Measurements from ENCODE around the gene CLASP2. TPM values are rescaled to one million over a fixed set of nuclear protein-coding genes. Genes with fewer than 3 reads are reported as not detected.

CLASP2 gene
- total and polyA plus RNA-seq, 2 of the 4 experiments (the other 2 are of a cell fraction): 11.9 to 49.1 TPM

- no peak overlapping the region for H3K56ac ChIP-seq (ENCODE audit: extremely low read depth, insufficient read depth, low read length)
- no peak overlapping the region for H3K14ac ChIP-seq (replicated peaks; ENCODE audit: low read depth, low read length)
- DNase-seq (no peak), ATAC-seq (ENCODE audit: low read depth) (no peak)
- no peak overlapping the region for H2AK9ac ChIP-seq (replicated peaks; ENCODE audit: low read depth, low read length, poor library complexity)
- H3K27me3 ChIP-seq (ENCODE audit: control insufficient read depth, insufficient read depth, low read length): no peaks in the 10 kb centered on the region
- no peaks in the 10 kb centered on the region for H3K79me1 ChIP-seq (ENCODE audit: low read depth in 1 of 2, low read length in 2 of 2)
- ChIA-PET POLR2A (ENCODE audit: unreplicated experiment) (no interaction called here), CTCF (no interaction called here)
- dilution Hi-C loops (cut with HindIII; ENCODE audit: low sequenced_read_pairs, unreplicated experiment) (no loop called here), in situ Hi-C loops (cut with MboI; ENCODE audit: low sequenced_read_pairs) (no loop called here), intact Hi-C loops (cut with micrococcal nuclease) (no loop called here)
- H4K5ac ChIP-seq (ENCODE audit: low read depth, low read length): no peak overlapping the region
- H3K18ac ChIP-seq (ENCODE audit: low read depth, low read length): no peak overlapping the region
- H2AK5ac ChIP-seq (ENCODE audit: low read depth, low read length): no peak overlapping the region
- H2BK15ac ChIP-seq (ENCODE audit: low read depth, low read length): no peak overlapping the region
- H3K4me2 ChIP-seq (ENCODE audit: low read depth, low read length): no peak overlapping the region
- no peaks in the 10 kb centered on the region for H3K9me1 ChIP-seq (ENCODE audit: insufficient read depth, low read length)
- H3K27ac ChIP-seq (ENCODE audit: insufficient read depth, low read length): no peak overlapping the region
- H3K4ac ChIP-seq (ENCODE audit: low read depth, low read length): no peak overlapping the region
- TF ChIP-seq CEBPB (IDR thresholded peaks at IDR 0.05; ENCODE audit: low read depth, low read length) (no peak), MXI1 (IDR thresholded peaks at IDR 0.05; ENCODE audit: borderline replicate concordance, low read depth, low read length) (no peak), CTCF (conservative IDR thresholded peaks at IDR 0.05; ENCODE audit: low read depth, low read length) (no peak), RAD21 (IDR thresholded peaks at IDR 0.05; ENCODE audit: low read length) (no peak), CHD1 (IDR thresholded peaks at IDR 0.05; ENCODE audit: low read depth, low read length) (no peak), RFX5 (IDR thresholded peaks at IDR 0.05; ENCODE audit: low read depth, low read length) (no peak), FOS (IDR thresholded peaks at IDR 0.05; ENCODE audit: low read depth, low read length) (no peak), MAZ (IDR thresholded peaks at IDR 0.05; ENCODE audit: borderline replicate concordance, low read depth, low read length) (no peak), SMC3 (IDR thresholded peaks at IDR 0.05; ENCODE audit: low read depth, low read length) (no peak)
- H3K9me3 ChIP-seq (ENCODE audit: control insufficient read depth, insufficient read depth, low read length): no peaks in the 10 kb centered on the region
- H3K9ac ChIP-seq (ENCODE audit: low read depth, low read length): no peak overlapping the region
- H2AFZ ChIP-seq (replicated peaks; ENCODE audit: low read length, poor library complexity): no peak overlapping the region
- H2BK5ac ChIP-seq (ENCODE audit: low read depth, low read length, poor library complexity, severe bottlenecking): no peak overlapping the region
- no TSS peak for BruUV-seq (replicated peaks)
- no CpG with 5 or more reads among the region's 2 CpGs for WGBS, 2 experiments (ENCODE audit: extremely low coverage in 2 of 2, insufficient read length in 1 of 2)
- H4K91ac ChIP-seq (ENCODE audit: insufficient read depth, low read depth, low read length): no peak overlapping the region
- H4K8ac ChIP-seq (ENCODE audit: low read depth in 2 of 2, low read length in 2 of 2): no peak overlapping the region
- no peaks in the 10 kb centered on the region for H3K36me3 ChIP-seq (ENCODE audit: control insufficient read depth, insufficient read depth, low read length)
- H3K4me1 ChIP-seq (ENCODE audit: control insufficient read depth, insufficient read depth, low read length): no peaks in the 10 kb centered on the region
- H2BK120ac ChIP-seq (ENCODE audit: low read depth, low read length): no peak overlapping the region
- H4K20me1 ChIP-seq (ENCODE audit: insufficient read depth, low read length): no peaks in the 10 kb centered on the region
- H3K4me3 ChIP-seq (ENCODE audit: insufficient read depth, low read depth, low read length): no peak overlapping the region
- no peak overlapping the region for H2BK20ac ChIP-seq (ENCODE audit: low read depth, low read length)
- no peak overlapping the region for H3K23ac ChIP-seq (ENCODE audit: low read depth, low read length)
Measured at GRCh38 chr3:33473813-33474212, 244.2 kb downstream of the CLASP2 start.

Data from IMR-90 (cell line).